Activated CD8-positive, alpha-beta T cell treated with anti-CD3 and anti-CD28 coated beads for 36 hours (primary cell): ENCODE measurements around the gene MEGF11. TPM values are rescaled to one million over a fixed set of nuclear protein-coding genes. Genes with fewer than 3 reads are reported as not detected.

Source experiments
- ATAC-seq: fragments of 200-7000 bp; cut with Tn5 transposase; one replicate; pipeline ENCODE4 v1.10.0; 2021; ENCODE audit warnings: mild to moderate bottlenecking, moderate library complexity
- CTCF ChIA-PET: fragments of 350-600 bp; sonication (Branson Sonifier 250); formaldehyde crosslinking; loops from one replicate; lab custom pipeline; 2021; ENCODE audit warnings: antibody characterized with exemption; lab: Charles Lee
- POLR2A ChIA-PET: fragments of 350-600 bp; sonication (Branson Sonifier 250); formaldehyde crosslinking; loops from one replicate; lab custom pipeline; 2021; ENCODE audit warnings: antibody characterized with exemption; lab: Charles Lee
- DNase-seq: peaks from one replicate; pipeline ENCODE4 v3.0.0-alpha.2; 2020
- H3K27ac Mint-ChIP-seq: one replicate; pipeline ENCODE4 v1.8.0; 2021; ENCODE audit warnings: mild to moderate bottlenecking, mixed read lengths
- H3K27me3 Mint-ChIP-seq: one replicate; pipeline ENCODE4 v1.8.0; 2021; ENCODE audit warnings: mixed read lengths
- H3K36me3 Mint-ChIP-seq: one replicate; pipeline ENCODE4 v1.8.0; 2021; ENCODE audit warnings: low read depth, mixed read lengths
- H3K4me1 Mint-ChIP-seq: one replicate; pipeline ENCODE4 v1.8.0; 2021; ENCODE audit warnings: low read depth, mixed read lengths
- H3K4me3 Mint-ChIP-seq: one replicate; pipeline ENCODE4 v1.8.0; 2021; ENCODE audit warnings: mild to moderate bottlenecking, moderate library complexity, mixed read lengths
- H3K9me3 Mint-ChIP-seq: one replicate; pipeline ENCODE4 v1.8.0; 2021; ENCODE audit warnings: mixed read lengths
- intact Hi-C: fragments of 100-400 bp; cut with micrococcal nuclease; formaldehyde crosslinking; loops from one replicate; pipeline ENCODE4 v1.10.0; 2022
- total RNA-seq, 2 experiments: library from RNA; stranded (reverse); gene quantifications; one replicate each; pipeline ENCODE4 v1.2.3, GENCODE V29; 2021
- TF ChIP-seq, protein P1 (sequence below): fragments of 200-600 bp; IDR thresholded peaks from one replicate; pipeline ENCODE4 v1.8.0; 2022; ENCODE audit warnings: antibody characterized with exemption, mild to moderate bottlenecking

MEGF11 gene
- total RNA-seq, 2 experiments from 2014 or later = not detected

DNA sequence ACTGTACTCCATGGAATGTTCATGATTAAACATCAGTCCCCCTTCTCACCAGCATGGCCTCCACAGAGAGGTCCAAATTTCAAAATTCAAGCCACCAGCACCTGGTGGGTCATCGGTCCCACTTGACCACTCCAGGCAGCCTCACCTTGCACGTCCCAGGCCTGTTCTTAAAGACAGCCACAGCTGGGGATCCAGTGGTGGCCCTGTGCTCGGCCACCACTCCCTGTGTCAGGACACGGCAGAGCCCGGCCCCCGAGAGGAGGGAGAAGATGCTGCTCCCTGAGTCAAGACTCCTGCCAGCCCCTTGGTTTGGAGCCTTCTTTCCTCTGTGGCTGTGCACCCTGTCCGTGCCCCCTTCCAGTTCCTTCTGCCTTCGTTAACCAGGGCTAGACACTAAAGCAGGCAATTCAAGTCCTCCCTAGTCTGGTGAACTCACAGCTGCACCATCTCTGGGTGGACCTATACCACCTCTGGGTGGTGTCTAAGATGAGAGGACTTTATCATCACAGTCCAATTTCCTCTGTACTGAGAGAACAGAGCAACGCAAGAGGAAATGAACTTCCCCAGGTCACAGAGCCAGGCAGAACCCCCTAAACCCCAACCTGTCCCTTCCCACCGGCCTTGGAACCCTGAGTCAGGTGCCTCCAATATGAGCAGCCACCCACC, 97.1 kb downstream of the MEGF11 start:
- no peak for DNase-seq
- POLR2A ChIA-PET = no interaction called here
- Mint-ChIP-seq H3K27me3 (peaks cover 1% of the 10 kb centered on the region), H3K27ac (no peak overlapping the region), H3K36me3 (no peaks in the 10 kb centered on the region), H3K4me1 (no peaks in the 10 kb centered on the region), H3K4me3 (no peak overlapping the region), H3K9me3 (no peaks in the 10 kb centered on the region)
- CTCF ChIA-PET = no interaction called here
- intact Hi-C loops = no loop called here
- ATAC-seq = no peak
- TF ChIP-seq, protein P1, sequence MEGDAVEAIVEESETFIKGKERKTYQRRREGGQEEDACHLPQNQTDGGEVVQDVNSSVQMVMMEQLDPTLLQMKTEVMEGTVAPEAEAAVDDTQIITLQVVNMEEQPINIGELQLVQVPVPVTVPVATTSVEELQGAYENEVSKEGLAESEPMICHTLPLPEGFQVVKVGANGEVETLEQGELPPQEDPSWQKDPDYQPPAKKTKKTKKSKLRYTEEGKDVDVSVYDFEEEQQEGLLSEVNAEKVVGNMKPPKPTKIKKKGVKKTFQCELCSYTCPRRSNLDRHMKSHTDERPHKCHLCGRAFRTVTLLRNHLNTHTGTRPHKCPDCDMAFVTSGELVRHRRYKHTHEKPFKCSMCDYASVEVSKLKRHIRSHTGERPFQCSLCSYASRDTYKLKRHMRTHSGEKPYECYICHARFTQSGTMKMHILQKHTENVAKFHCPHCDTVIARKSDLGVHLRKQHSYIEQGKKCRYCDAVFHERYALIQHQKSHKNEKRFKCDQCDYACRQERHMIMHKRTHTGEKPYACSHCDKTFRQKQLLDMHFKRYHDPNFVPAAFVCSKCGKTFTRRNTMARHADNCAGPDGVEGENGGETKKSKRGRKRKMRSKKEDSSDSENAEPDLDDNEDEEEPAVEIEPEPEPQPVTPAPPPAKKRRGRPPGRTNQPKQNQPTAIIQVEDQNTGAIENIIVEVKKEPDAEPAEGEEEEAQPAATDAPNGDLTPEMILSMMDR = no peak

DNA sequence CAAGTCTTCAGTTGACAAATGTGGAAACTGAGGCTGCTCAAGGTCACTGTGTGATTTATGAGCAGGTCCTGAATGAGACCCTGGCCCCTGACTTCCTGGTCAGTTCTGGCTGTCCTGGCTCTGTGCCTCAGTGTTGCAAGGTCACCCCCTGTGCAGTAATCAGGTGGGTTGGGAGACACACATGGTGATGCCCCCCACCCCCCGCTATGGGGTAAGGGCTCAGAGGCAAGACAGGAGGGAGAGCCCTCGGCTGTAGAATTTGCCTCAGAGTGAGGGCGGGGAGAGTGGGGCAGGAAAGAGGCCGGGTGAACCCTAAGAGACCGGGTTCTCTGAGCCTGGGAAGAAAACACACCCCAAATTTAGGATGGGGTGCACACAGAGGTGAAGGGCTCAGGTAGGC, 98.5 kb downstream of the MEGF11 start:
- no peaks in the 10 kb centered on the region for H3K9me3 Mint-ChIP-seq
- no peaks in the 10 kb centered on the region for H3K4me1 Mint-ChIP-seq
- DNase-seq (no peak), ATAC-seq (no peak)
- H3K27me3 Mint-ChIP-seq = peaks cover 1% of the 10 kb centered on the region
- ChIA-PET CTCF (no interaction called here), POLR2A (no interaction called here)
- H3K36me3 Mint-ChIP-seq = no peaks in the 10 kb centered on the region
- H3K4me3 Mint-ChIP-seq = no peak overlapping the region
- TF ChIP-seq, protein P1 = no peak
- H3K27ac Mint-ChIP-seq = no peak overlapping the region
- intact Hi-C loops = no loop called here

DNA sequence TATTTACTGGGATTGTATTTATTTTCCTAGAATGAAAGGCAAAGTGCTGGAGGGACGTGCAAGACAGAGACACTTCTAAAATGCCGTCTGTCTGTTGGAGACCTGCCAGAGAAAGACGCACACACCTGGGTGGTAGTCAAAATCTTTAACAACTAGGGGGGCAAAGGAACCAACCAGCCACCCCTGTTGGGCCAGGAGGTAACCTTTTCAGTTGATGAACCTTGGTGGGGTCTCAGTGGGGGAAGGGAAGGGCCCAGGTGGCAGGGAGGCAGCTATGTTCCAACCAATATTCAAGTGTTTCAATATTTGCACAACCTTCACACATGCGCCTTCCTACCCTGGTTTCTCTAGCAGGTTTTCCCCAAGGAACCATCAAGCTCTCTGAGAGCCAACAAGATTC, 99.0 kb downstream of the MEGF11 start:
- CTCF ChIA-PET = no interaction called here
- peaks cover 1% of the 10 kb centered on the region for H3K27me3 Mint-ChIP-seq
- intact Hi-C loops = no loop called here
- H3K4me1 Mint-ChIP-seq = no peaks in the 10 kb centered on the region
- DNase-seq (no peak), ATAC-seq (no peak)
- TF ChIP-seq, protein P1 = no peak
- H3K36me3 Mint-ChIP-seq = no peaks in the 10 kb centered on the region
- no peak overlapping the region for H3K27ac Mint-ChIP-seq
- H3K4me3 Mint-ChIP-seq = no peak overlapping the region
- H3K9me3 Mint-ChIP-seq = no peaks in the 10 kb centered on the region
- POLR2A ChIA-PET = no interaction called here

DNA sequence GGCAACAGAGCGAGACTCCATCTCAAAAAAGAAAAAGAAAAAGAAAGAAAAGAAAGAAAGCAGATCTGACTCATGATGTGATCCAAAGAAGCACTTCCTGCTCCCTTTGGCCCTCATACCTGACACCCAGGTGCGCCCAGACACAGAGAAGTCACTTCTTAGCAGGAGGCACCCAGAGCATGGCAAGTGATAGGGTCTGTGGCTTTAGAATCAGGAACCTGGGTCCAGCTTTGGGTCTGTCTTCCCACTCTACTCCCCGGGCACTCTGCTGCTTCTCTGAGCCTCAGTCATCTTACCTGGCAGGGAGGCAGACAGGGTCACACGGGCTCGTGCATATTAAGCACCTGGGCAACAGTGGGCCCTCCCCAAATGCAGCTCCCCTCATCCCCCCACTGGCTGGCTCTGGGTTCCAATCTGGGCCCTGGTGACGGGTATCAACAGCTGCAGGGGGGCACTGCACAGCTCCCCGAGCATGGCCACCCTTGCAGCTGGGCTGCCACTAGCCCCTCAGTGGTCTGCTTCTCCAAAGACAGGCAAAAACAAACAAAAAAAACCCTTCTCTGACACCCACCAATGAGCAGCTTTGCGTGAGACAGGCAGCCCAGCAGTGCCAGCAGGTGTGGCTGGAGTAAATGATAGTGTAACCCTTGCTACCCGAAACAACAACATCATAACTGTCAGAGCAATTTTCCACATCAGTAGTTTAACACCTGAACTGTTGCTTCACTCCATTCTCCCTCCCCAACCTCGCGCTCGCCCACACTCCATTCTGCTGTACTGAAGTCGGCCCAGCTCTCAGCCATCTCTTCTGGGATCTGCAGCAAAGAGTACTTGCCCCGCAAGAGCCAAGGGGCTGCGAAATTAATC, 99.8 kb downstream of the MEGF11 start:
- Mint-ChIP-seq H3K4me1 (no peaks in the 10 kb centered on the region), H3K4me3 (no peak overlapping the region), H3K27ac (no peak overlapping the region), H3K9me3 (no peaks in the 10 kb centered on the region), H3K36me3 (no peaks in the 10 kb centered on the region), H3K27me3 (peaks cover 1% of the 10 kb centered on the region)
- ATAC-seq = no peak
- CTCF ChIA-PET = no interaction called here
- intact Hi-C loops = no loop called here
- no peak for DNase-seq
- POLR2A ChIA-PET = no interaction called here
- TF ChIP-seq, protein P1 = no peak

DNA sequence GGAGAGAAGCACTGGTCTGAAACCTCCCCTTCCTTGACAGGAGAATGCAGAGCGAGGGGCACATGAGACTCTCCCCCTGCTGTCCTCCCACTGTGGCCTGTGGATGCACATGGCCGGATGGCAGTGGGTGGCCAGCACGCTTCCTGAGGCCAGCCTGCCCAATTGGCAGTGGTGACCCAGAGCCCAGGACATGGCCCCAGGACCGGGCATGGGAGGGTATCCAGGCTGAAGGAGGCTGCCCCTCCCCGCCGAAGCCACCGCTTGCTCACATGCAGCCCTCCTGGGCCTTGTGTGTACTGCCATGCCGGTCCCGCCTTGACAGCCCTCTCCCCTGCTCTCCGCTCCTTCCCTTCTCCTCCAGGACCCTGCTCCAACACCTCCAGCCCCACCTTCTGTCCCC, 100.9 kb downstream of the MEGF11 start:
- intact Hi-C loops = no loop called here

More for the DNA sequence above, 100.9 kb downstream of the MEGF11 start:
- no peaks in the 10 kb centered on the region for H3K4me1 Mint-ChIP-seq
- no peak overlapping the region for H3K27ac Mint-ChIP-seq
- ChIA-PET POLR2A (no interaction called here), CTCF (no interaction called here)
- no peaks in the 10 kb centered on the region for H3K36me3 Mint-ChIP-seq
- no peaks in the 10 kb centered on the region for H3K9me3 Mint-ChIP-seq
- TF ChIP-seq, protein P1 = no peak
- peaks cover 4% of the 10 kb centered on the region for H3K27me3 Mint-ChIP-seq
- H3K4me3 Mint-ChIP-seq = no peak overlapping the region
- no peak for DNase-seq
- no peak for ATAC-seq
